Measurements from ENCODE around the gene SLC39A13.

The SLC39A13 gene

DNA sequence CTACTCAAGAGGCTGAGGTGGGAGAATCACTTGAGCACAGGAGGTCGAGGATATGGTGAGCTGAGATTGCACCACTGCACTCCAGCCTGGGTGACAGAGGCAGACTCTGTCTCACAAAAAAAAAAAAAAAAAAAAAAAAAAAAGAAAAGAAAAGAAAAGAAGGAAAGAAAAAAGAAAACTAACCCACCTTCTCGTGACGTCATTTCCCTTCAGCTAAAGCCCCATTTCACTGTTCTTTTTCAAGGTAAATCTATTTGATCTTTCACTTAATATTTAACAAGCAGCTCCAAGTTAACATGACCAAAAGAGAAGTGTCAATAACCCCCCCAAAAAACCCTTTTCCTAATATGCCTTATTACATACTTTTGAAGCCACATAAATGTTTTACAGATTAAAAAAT is 35.4 kb downstream of the SLC39A13 start:
- no peaks in the 10 kb centered on the region for H3K79me1 ChIP-seq (ENCODE audit: low read length)
- H3K18ac ChIP-seq (ENCODE audit: low read length) = no peak overlapping the region
- no peaks in the 10 kb centered on the region for H3K79me2 ChIP-seq (ENCODE audit: control insufficient read depth, insufficient read depth, low read length, poor library complexity)
- H3K23ac ChIP-seq (ENCODE audit: low read length) = no peak overlapping the region
- no peak overlapping the region for H4K8ac ChIP-seq (ENCODE audit: low read depth, low read length)
- DNase-seq = no peak
- no peak overlapping the region for H3K4me3 ChIP-seq (ENCODE audit: low read depth, low read length)
- no peak overlapping the region for H3K9ac ChIP-seq (ENCODE audit: low read length)
- H2BK12ac ChIP-seq (ENCODE audit: low read length) = no peak overlapping the region
- H3K4me2 ChIP-seq (ENCODE audit: low read length) = no peak overlapping the region
- H2AFZ ChIP-seq (ENCODE audit: insufficient read depth, low read length, poor library complexity) = no peak overlapping the region
- no peak overlapping the region for H3K27ac ChIP-seq (ENCODE audit: low read depth, low read length)
- H4K91ac ChIP-seq (ENCODE audit: low read depth, low read length) = no peak overlapping the region
- no peaks in the 10 kb centered on the region for H3K9me3 ChIP-seq (ENCODE audit: insufficient read depth, low read depth, low read length)
- no peaks in the 10 kb centered on the region for H3K36me3 ChIP-seq (ENCODE audit: control insufficient read depth in 1 of 2, insufficient read depth in 2 of 2, low read length in 2 of 2)
- H3K4ac ChIP-seq (ENCODE audit: low read depth, low read length) = no peak overlapping the region
- no peak overlapping the region for H2AK5ac ChIP-seq (ENCODE audit: low read length)
- no peaks in the 10 kb centered on the region for H3K4me1 ChIP-seq (ENCODE audit: control insufficient read depth in 1 of 2, insufficient read depth in 2 of 2, low read length in 2 of 2)
- WGBS (ENCODE audit: extremely low coverage, insufficient coverage, insufficient read length) = no CpG with 5 or more reads among the region's 3 CpGs
- no peak overlapping the region for H4K12ac ChIP-seq (ENCODE audit: low read depth, low read length)
- no peak overlapping the region for H3K14ac ChIP-seq (ENCODE audit: low read length)
- no peaks in the 10 kb centered on the region for H3K27me3 ChIP-seq (ENCODE audit: insufficient read depth, low read length)
- no peak overlapping the region for H2BK5ac ChIP-seq (ENCODE audit: low read depth, low read length, poor library complexity)
- H2BK120ac ChIP-seq (ENCODE audit: insufficient read depth, low read length, poor library complexity) = no peak overlapping the region

DNA sequence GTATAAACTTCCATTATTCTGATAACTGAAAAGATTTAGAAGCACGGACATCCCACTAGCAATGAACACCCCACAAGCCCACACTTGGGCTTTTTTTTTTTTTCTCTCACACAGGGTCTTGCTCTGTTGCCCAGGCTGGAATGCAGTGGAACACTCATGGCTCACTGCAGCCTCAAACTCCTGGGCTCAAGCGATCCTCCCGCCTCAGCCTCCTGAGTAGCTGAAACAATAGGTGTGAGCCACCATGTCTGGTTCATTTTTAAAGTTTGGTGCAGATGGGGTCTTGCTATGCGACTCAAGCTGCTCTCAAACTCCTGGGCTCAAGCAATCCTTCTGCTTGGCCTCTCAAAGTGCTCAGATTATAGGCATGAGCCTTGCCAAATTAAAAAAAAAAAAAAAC is 37.5 kb downstream of the SLC39A13 start:
- Histone ChIP-seq H3K4me2 (ENCODE audit: low read length) (no peak overlapping the region), H3K23ac (ENCODE audit: low read length) (no peak overlapping the region), H2AK5ac (ENCODE audit: low read length) (no peak overlapping the region), H3K27me3 (ENCODE audit: insufficient read depth, low read length) (no peaks in the 10 kb centered on the region), H2BK12ac (ENCODE audit: low read length) (no peak overlapping the region), H2AFZ (ENCODE audit: insufficient read depth, low read length, poor library complexity) (no peak overlapping the region), H3K4me3 (ENCODE audit: low read depth, low read length) (no peak overlapping the region), H3K79me1 (ENCODE audit: low read length) (no peaks in the 10 kb centered on the region), H3K9me3 (ENCODE audit: insufficient read depth, low read depth, low read length) (no peaks in the 10 kb centered on the region), H3K27ac (ENCODE audit: low read depth, low read length) (no peak overlapping the region), H4K12ac (ENCODE audit: low read depth, low read length) (no peak overlapping the region), H3K4ac (ENCODE audit: low read depth, low read length) (no peak overlapping the region), H3K9ac (ENCODE audit: low read length) (no peak overlapping the region), H2BK5ac (ENCODE audit: low read depth, low read length, poor library complexity) (no peak overlapping the region), H3K14ac (ENCODE audit: low read length) (no peak overlapping the region), H2BK120ac (ENCODE audit: insufficient read depth, low read length, poor library complexity) (no peak overlapping the region), H3K18ac (ENCODE audit: low read length) (no peak overlapping the region), H4K8ac (ENCODE audit: low read depth, low read length) (no peak overlapping the region), H3K4me1 (ENCODE audit: control insufficient read depth in 1 of 2, insufficient read depth in 2 of 2, low read length in 2 of 2) (no peaks in the 10 kb centered on the region), H3K36me3 (ENCODE audit: control insufficient read depth in 1 of 2, insufficient read depth in 2 of 2, low read length in 2 of 2) (no peaks in the 10 kb centered on the region), H3K79me2 (ENCODE audit: control insufficient read depth, insufficient read depth, low read length, poor library complexity) (no peaks in the 10 kb centered on the region), H4K91ac (ENCODE audit: low read depth, low read length) (no peak overlapping the region)
- no CpG with 5 or more reads among the region's 4 CpGs for WGBS (ENCODE audit: extremely low coverage, insufficient coverage, insufficient read length)
- DNase-seq = no peak

DNA sequence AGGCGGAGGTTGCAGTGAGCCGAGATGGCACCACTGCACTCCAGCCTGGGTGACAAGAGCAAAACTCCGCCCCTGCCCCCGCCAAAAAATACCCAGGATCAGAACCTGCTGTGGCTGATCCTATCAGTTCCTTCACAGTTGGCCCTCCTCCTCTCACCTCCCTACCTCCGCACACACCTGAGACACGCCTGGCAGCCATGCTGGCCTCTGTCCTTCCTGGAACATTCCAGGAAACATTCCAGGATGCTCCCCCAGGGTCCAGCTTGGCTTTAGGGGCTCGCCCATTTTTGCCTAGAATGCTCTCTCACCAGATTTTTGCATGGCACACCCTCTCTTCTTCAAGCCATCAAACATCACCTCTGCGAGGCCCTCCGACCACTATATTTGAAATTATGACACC is 38.4 kb downstream of the SLC39A13 start:
- H3K36me3 ChIP-seq (ENCODE audit: control insufficient read depth in 1 of 2, insufficient read depth in 2 of 2, low read length in 2 of 2) = no peaks in the 10 kb centered on the region
- H3K18ac ChIP-seq (ENCODE audit: low read length) = no peak overlapping the region
- H2BK120ac ChIP-seq (ENCODE audit: insufficient read depth, low read length, poor library complexity) = no peak overlapping the region
- H2BK5ac ChIP-seq (ENCODE audit: low read depth, low read length, poor library complexity) = no peak overlapping the region
- no peaks in the 10 kb centered on the region for H3K79me1 ChIP-seq (ENCODE audit: low read length)
- H3K4me3 ChIP-seq (ENCODE audit: low read depth, low read length) = no peak overlapping the region
- H3K14ac ChIP-seq (ENCODE audit: low read length) = no peak overlapping the region
- DNase-seq = no peak
- H3K9ac ChIP-seq (ENCODE audit: low read length) = no peak overlapping the region
- no peaks in the 10 kb centered on the region for H3K27me3 ChIP-seq (ENCODE audit: insufficient read depth, low read length)
- no peak overlapping the region for H4K91ac ChIP-seq (ENCODE audit: low read depth, low read length)
- no peak overlapping the region for H3K23ac ChIP-seq (ENCODE audit: low read length)
- no peaks in the 10 kb centered on the region for H3K79me2 ChIP-seq (ENCODE audit: control insufficient read depth, insufficient read depth, low read length, poor library complexity)
- no peaks in the 10 kb centered on the region for H3K9me3 ChIP-seq (ENCODE audit: insufficient read depth, low read depth, low read length)
- no peak overlapping the region for H2AFZ ChIP-seq (ENCODE audit: insufficient read depth, low read length, poor library complexity)
- no peak overlapping the region for H3K27ac ChIP-seq (ENCODE audit: low read depth, low read length)
- WGBS (ENCODE audit: extremely low coverage, insufficient coverage, insufficient read length) = no CpG with 5 or more reads among the region's 9 CpGs
- no peak overlapping the region for H3K4me2 ChIP-seq (ENCODE audit: low read length)
- no peak overlapping the region for H4K12ac ChIP-seq (ENCODE audit: low read depth, low read length)
- H4K8ac ChIP-seq (ENCODE audit: low read depth, low read length) = no peak overlapping the region
- H2BK12ac ChIP-seq (ENCODE audit: low read length) = no peak overlapping the region
- H3K4me1 ChIP-seq (ENCODE audit: control insufficient read depth in 1 of 2, insufficient read depth in 2 of 2, low read length in 2 of 2) = no peaks in the 10 kb centered on the region
- H3K4ac ChIP-seq (ENCODE audit: low read depth, low read length) = no peak overlapping the region
- no peak overlapping the region for H2AK5ac ChIP-seq (ENCODE audit: low read length)

DNA sequence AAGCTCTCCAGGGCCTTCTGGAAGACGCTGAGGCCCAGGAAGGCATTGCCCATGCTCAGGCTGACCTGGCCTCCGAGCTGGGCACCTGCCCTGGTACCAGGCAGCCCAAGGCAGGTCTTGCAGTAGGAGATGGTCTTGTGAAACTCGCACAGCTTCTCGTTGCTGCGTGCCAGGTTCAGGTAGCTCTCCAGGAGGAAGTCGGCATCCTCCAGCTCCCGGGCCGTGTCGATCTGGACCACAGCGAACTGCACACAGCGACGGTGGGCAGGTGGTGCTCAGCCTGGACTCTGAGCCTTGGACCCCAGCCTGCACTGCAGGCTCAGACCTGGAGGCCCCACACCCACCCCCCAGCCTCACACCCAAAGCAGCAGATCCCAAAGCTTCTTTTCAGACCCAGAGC is 39.5 kb downstream of the SLC39A13 start:
- Histone ChIP-seq H2BK120ac (ENCODE audit: insufficient read depth, low read length, poor library complexity) (no peak overlapping the region), H3K23ac (ENCODE audit: low read length) (no peak overlapping the region), H3K36me3 (ENCODE audit: control insufficient read depth in 1 of 2, insufficient read depth in 2 of 2, low read length in 2 of 2) (no peaks in the 10 kb centered on the region), H3K4ac (ENCODE audit: low read depth, low read length) (no peak overlapping the region), H2AK5ac (ENCODE audit: low read length) (no peak overlapping the region), H3K4me2 (ENCODE audit: low read length) (no peak overlapping the region), H2BK5ac (ENCODE audit: low read depth, low read length, poor library complexity) (no peak overlapping the region), H3K14ac (ENCODE audit: low read length) (no peak overlapping the region), H3K27me3 (ENCODE audit: insufficient read depth, low read length) (no peaks in the 10 kb centered on the region), H3K9me3 (ENCODE audit: insufficient read depth, low read depth, low read length) (no peaks in the 10 kb centered on the region), H2AFZ (ENCODE audit: insufficient read depth, low read length, poor library complexity) (no peak overlapping the region), H3K79me2 (ENCODE audit: control insufficient read depth, insufficient read depth, low read length, poor library complexity) (no peaks in the 10 kb centered on the region), H3K9ac (ENCODE audit: low read length) (no peak overlapping the region), H3K18ac (ENCODE audit: low read length) (no peak overlapping the region), H3K4me3 (ENCODE audit: low read depth, low read length) (no peak overlapping the region), H4K8ac (ENCODE audit: low read depth, low read length) (no peak overlapping the region), H2BK12ac (ENCODE audit: low read length) (no peak overlapping the region), H4K12ac (ENCODE audit: low read depth, low read length) (no peak overlapping the region), H3K27ac (ENCODE audit: low read depth, low read length) (no peak overlapping the region), H4K91ac (ENCODE audit: low read depth, low read length) (no peak overlapping the region), H3K4me1 (ENCODE audit: control insufficient read depth in 1 of 2, insufficient read depth in 2 of 2, low read length in 2 of 2) (no peaks in the 10 kb centered on the region), H3K79me1 (ENCODE audit: low read length) (no peaks in the 10 kb centered on the region)
- no peak for DNase-seq
- WGBS (ENCODE audit: extremely low coverage, insufficient coverage, insufficient read length) = no CpG with 5 or more reads among the region's 12 CpGs

All from trophoblast cell (in vitro differentiated cells and primary cell).